ENCODE measurements around the gene JUN. TPM values are rescaled to one million over a fixed set of nuclear protein-coding genes. Genes with fewer than 3 reads are reported as not detected.

The JUN gene
- total and polyA plus RNA-seq, 12 donors = 47.0 to 209 (median 78.0) TPM

DNA sequence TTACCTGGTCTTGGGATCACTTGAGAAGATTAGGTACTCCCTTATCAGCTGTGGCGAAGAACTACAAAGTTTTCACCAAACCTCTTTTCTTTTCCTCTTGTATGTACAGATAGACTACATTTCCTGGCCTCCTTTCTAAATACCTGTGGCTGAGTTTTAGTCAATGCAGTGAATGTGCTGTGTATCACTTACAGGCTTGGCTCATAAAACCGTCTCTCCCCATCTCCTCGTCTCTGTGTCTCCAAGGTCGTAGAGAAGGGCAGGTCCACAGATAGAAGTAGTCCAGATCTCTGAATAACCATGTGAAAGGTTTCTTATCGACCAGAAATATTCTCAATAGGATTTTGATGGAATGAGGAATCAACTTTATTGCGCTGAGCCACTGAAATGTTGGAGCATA is 9.0 kb upstream of the JUN start:
- Histone ChIP-seq H3K4me1 (peaks cover 0 to 3% (median 0%) of the 10 kb centered on the region in 9 donors), H3K27ac (no peak overlapping the region), H3K27me3 (no peaks in the 10 kb centered on the region), H3K9me3 (peaks cover 0 to 12% (median 0%) of the 10 kb centered on the region in 11 donors), H3K36me3 (peaks cover 0 to 6% (median 0%) of the 10 kb centered on the region in 9 donors), H3K4me3 (no peak overlapping the region)
- ATAC-seq = no peak
- DNase-seq = no peak
- WGBS, 2 donors = 61 to 74% methylated on average over 6 of the region's 6 CpGs
- intact Hi-C loops (cut with DNase I) = loop anchor here in 1 of 10 donors (5.0 kb wide), 1 partner anchor 89 kb away; no protein-coding TSS in a partner anchor
- TF ChIP-seq, protein P1, sequence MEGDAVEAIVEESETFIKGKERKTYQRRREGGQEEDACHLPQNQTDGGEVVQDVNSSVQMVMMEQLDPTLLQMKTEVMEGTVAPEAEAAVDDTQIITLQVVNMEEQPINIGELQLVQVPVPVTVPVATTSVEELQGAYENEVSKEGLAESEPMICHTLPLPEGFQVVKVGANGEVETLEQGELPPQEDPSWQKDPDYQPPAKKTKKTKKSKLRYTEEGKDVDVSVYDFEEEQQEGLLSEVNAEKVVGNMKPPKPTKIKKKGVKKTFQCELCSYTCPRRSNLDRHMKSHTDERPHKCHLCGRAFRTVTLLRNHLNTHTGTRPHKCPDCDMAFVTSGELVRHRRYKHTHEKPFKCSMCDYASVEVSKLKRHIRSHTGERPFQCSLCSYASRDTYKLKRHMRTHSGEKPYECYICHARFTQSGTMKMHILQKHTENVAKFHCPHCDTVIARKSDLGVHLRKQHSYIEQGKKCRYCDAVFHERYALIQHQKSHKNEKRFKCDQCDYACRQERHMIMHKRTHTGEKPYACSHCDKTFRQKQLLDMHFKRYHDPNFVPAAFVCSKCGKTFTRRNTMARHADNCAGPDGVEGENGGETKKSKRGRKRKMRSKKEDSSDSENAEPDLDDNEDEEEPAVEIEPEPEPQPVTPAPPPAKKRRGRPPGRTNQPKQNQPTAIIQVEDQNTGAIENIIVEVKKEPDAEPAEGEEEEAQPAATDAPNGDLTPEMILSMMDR (IDR thresholded peaks at IDR 0.05) = no peak

DNA sequence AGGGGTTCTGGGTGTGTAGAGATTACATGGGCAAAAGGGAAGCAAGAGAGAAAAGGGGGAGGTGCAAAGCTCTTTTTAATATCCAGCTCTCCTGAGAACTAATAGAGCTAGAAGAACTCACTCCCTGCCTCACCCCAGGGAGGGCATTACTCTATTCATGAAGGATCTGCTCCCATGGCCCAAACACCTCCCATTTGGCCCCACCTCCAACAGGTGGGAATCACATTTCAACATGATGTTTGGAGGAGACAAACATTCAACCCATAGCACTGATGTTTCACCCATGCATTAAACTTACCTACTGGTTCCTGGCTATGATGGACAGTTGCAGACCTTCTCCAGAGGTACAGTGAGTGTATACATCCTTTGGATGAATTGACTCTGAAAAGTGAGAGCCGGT is 7.3 kb upstream of the JUN start:
- DNase-seq (no peak), ATAC-seq (no peak)
- WGBS, 2 donors = 93 to 97% methylated on average over 1 of the region's 1 CpG
- intact Hi-C loops (cut with DNase I) = loop anchor here in 1 of 10 donors (5.0 kb wide), 1 partner anchor 91 kb away; no protein-coding TSS in a partner anchor
- Histone ChIP-seq H3K4me1 (peaks cover 0 to 8% (median 1%) of the 10 kb centered on the region in 9 donors), H3K9me3 (peaks cover 0 to 13% (median 0%) of the 10 kb centered on the region in 11 donors), H3K4me3 (no peak overlapping the region), H3K27me3 (no peaks in the 10 kb centered on the region), H3K27ac (no peak overlapping the region), H3K36me3 (peaks cover 0 to 6% (median 0%) of the 10 kb centered on the region in 9 donors)
- TF ChIP-seq, protein P1 (IDR thresholded peaks at IDR 0.05) = no peak

DNA sequence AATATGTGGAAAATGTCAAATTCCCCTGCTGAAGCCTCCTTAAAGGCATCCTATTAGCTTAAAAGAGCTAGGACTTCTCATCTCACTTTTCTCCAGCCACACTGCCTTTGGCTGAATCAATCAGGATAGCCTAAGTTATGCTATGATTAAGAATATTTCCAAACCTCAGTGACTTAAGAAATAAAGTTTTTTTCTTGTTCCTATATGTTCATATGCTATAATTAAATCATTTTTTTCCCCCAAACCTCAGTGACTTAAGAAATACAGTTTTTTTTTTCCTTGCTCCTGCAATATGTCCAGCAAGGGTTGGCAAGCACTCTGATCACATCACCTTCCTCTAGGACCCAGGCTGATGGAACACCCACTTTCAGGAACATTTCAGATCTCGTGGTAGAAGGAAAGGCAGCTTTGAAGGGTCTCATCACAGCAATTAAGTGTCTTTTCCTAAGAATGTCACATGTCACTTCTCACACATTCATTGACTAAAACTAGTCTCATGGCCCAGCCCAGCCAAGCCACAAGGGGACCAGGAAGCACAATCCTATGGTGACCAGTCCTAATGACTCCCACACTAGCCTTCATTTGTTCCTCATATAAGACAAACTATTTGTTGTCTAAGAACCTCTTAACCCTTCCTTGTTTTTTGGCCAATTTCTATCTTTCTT is 6.3 kb upstream of the JUN start:
- WGBS, 2 donors = 82 to 86% methylated on average over 1 of the region's 1 CpG
- H3K4me1 ChIP-seq = peaks cover 0 to 17% (median 10%) of the 10 kb centered on the region in 9 donors
- H3K9me3 ChIP-seq = peaks cover 0 to 13% (median 0%) of the 10 kb centered on the region in 11 donors
- DNase-seq = no peak
- H3K36me3 ChIP-seq = peaks cover 0 to 6% (median 0%) of the 10 kb centered on the region in 9 donors
- no peak overlapping the region for H3K27ac ChIP-seq
- ATAC-seq = no peak
- no peaks in the 10 kb centered on the region for H3K27me3 ChIP-seq
- TF ChIP-seq, protein P1 (IDR thresholded peaks at IDR 0.05) = no peak
- intact Hi-C loops (cut with DNase I) = loop anchor here in 9 of 10 donors (5.0 to 10.0 kb wide), 14 partner anchors 92 to 907 kb away; partner anchors contain the start of gene FGGY (in 1 of the 9)
- H3K4me3 ChIP-seq = no peak overlapping the region

DNA sequence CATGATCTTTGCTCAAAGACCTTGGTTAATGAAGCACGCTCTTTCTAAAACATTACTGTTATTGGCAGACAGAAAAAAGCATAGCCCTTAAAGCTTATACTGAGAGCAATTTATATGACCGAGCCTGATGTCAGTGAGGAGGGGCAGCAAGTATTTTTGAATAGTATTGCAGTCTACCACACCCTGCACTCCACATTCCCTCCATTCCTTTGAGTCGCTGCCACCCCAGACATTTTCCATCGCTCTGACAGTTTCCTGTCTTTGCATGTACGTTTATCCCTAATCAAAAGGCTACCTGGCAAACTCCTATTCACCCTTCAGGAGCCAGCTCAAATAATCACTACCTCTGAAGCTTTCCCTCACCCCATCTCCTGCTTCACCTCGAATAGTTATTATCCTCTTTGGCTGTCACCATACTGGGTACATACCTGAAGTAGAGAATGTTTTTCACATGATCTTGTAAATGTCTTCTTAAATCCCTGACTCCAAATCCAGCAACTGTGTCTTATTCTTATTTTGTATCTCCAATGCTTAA is 5.5 kb upstream of the JUN start:
- no peak overlapping the region for H3K27ac ChIP-seq
- no peak for DNase-seq
- TF ChIP-seq, protein P1 (IDR thresholded peaks at IDR 0.05) = no peak
- peaks cover 0 to 17% (median 10%) of the 10 kb centered on the region in 9 donors for H3K4me1 ChIP-seq
- 60 to 71% methylated on average over 6 of the region's 6 CpGs for WGBS, 2 donors
- H3K27me3 ChIP-seq = no peaks in the 10 kb centered on the region
- H3K9me3 ChIP-seq = peaks cover 0 to 13% (median 0%) of the 10 kb centered on the region in 11 donors
- peaks cover 0 to 6% (median 0%) of the 10 kb centered on the region in 9 donors for H3K36me3 ChIP-seq
- intact Hi-C loops (cut with DNase I) = loop anchor here in 9 of 10 donors (5.0 to 10.0 kb wide), 13 partner anchors 188 to 908 kb away; partner anchors contain the start of gene FGGY (in 1 of the 9)
- H3K4me3 ChIP-seq = no peak overlapping the region
- no peak for ATAC-seq

Measured in heart right ventricle (tissue), 16 donors.